HG03521 (cell line): ENCODE data around the gene KIFC3.
"Not testable (repeated sequence)": the region's sequence is repeated elsewhere in the genome, so short reads cannot be mapped to it uniquely, and the experiment has no call there.

Source experiments
- ATAC-seq: cut with Tn5 transposase; IDR thresholded peaks from one replicate; pipeline ENCODE4 v1.9.1; 2021; ENCODE audit warnings: mild to moderate bottlenecking, moderate library complexity; ENCODE audit not compliant: unreplicated experiment

The KIFC3 gene

DNA sequence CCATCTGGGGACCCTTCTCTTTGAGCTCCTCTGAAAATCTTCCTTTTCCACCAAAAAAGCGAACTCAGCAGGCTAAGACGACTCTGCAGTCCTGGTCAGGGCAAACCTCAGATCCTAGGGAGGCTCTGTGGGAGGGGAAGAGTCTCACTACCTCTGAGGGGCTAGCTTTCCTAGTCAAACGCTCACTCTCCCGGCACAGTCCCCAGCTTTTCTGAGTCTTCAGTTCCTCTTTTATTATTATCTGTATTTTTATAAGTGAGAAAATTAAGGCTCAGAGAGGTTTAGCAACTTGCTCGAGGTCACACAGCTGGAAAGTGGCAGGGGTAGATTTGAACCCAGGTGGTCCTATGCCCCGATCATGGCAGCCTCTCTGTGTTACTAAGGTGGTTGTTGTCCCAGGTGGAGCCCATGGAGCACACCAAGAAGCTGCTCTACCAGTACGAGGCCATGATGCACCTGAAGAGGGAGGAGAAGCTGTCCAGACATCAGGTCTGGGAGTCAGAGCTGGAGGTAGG, 75.8 kb downstream of the KIFC3 start:
- no peak for ATAC-seq

DNA sequence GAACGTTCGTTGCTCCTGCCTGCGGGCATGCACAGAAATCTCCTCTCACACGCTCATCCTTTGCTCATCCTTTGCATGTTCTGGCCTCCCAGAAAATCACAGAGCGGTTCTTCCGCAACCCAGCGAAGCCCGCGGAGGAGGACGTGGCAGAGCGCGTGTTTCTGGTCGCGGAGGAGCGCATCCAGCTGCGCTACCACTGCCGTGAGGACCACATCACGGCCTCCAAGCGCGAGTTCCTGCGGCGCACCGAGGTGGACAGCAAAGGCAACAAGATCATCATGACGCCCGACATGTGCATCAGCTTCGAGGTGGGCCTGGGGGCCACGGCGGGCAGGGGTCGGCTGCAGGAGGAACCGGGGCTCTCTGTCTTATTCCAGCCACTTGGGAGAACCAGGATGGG, 76.3 kb downstream of the KIFC3 start:
- no peak for ATAC-seq

DNA sequence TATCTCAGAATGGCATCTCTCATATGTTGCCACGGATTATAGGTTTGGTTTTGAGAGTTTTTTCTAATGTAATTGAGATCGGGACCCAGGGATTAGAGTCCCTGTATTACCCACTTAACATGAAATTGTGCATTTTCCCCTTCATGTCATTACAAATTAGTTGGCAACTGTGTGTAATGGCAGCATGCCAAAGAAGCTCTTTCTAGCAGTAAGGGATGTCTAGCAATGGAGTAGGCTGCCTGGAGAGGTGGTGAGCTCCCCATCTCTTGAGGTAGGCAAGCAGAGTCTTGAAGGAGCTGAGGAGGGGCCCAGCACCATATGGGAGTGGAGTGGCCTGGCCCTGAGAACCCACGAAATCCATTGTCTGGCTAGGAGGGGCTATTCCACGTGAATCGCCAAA, 76.7 kb downstream of the KIFC3 start:
- no peak for ATAC-seq

DNA sequence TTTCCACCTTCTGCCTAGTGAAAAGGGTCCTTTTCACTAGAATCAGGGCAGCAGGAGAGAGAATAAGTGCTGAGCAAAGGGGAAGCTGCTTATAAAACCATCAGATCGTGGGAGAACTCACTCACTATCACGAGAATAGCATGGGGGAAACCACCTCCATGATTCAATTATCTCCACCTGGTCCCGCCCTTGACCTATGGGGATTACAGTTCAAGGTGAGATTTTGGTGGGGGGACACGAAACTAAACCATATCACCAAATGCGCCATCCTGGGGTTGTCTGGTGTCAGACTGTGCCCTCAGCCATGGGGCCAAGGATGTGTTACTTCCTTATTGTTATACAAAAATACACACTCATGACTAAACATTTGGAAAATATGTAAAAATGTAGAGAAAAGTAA, 77.1 kb downstream of the KIFC3 start:
- no peak for ATAC-seq

DNA sequence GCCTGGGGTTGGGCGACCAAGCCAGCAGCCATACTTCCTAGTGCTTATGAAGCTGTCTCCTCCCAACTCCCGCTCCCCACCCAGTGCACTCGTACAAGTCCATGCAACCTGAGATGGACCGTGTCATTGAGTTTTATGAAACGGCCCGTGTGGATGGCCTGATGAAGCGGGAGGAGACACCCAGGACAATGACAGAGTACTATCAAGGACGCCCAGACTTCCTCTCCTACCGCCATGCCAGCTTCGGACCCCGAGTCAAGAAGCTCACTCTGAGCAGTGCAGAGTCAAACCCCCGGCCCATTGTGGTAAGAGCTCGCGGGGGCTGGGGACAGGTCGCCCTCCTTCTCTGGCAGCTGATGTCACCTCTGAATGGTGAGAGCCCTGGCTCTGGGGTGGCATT, 77.8 kb downstream of the KIFC3 start:
- no peak for ATAC-seq

DNA sequence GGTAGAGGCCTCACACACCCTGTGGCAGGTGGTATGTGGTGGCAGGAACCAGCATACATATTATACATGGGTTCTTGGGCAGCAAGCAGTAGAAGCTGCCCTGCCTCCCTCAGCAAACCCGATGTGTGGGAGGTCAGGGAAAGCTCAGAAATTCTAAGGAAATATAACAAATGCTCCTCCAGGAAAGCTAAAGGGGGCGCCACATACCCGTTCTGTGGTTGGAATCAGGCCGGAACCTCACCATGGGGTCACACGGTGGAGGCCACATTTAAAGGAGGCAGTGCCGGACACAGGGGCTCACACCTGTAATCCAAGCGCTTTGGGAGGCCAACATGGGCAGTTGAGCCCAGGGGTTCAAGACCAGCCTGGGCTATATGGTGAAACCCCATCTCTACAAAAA, 79.1 kb downstream of the KIFC3 start:
- ATAC-seq: no peak

DNA sequence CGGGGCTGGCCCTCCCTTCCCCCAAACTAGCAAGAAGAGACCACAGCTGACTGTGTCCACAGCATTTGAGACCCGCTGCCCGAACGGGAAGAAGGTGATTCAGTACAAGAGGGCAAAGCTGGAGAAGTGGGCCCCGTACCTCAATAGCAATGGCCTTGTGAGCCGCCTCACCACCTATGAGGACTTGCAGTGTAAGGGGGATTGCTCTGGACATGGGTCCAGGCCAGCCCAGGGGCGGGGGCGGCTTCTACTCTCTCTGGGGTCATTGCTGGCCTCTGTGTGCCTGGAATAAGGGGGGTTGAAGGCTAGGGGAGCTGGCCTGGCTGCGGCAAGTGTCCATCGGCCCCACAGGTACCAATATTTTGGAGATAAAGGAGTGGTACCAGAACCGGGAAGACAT, 79.6 kb downstream of the KIFC3 start:
- no peak for ATAC-seq

DNA sequence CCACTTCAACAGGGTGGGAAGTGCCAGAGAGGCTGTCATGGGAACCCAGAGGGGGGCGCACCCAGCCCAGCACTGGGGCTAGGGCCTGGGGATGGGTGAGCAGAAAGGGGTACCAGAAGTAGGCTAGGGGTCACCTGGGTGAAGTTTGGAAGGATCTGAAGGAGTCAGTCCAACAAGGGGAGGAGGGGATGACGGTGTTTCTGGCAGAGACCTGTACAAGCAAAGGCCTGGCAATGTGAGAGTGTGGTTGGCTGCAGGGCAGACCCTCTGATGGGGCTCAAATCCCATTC, 80.1 kb downstream of the KIFC3 start:
- ATAC-seq: no peak

DNA sequence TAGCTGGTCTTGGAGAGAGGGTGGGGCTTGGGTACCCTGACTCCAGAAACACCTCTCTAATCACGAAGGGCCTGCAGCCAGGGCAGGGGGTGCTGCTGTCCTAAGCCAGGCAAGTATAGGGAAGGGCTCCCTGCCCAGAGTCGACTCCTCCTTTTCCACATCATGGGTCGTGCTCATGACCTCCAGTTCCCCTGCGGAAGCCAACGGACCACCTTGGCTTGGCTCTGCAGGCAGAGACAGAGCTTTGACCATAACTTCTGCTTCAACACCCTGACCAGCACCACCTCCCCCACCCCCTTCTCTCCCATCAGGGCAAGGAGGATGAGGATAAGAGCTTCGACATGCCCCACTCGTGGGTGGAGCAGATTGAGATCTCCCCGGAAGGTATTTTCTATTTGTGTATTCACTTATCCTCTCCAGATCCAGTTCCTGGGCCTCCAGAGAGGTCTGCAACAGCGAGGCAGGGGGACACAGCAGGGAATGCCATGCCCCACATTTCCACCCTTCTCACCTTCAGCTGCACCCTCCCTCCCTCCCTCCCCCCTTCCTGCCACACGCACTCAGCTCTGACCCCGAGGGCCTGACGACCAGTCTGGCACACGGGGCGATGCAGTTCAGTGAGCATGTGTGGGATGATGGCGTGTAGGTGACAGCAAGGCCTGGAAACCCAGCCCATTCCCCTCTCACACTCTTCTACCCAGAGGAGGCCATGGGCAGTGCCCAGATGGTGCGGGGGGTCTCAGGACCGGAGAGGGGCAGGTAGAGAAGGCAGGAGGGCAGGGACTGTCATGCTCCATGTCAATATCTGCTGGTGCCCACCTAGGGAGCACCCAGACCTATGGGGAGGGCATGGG, 80.7 kb downstream of the KIFC3 start:
- ATAC-seq: no peak

DNA sequence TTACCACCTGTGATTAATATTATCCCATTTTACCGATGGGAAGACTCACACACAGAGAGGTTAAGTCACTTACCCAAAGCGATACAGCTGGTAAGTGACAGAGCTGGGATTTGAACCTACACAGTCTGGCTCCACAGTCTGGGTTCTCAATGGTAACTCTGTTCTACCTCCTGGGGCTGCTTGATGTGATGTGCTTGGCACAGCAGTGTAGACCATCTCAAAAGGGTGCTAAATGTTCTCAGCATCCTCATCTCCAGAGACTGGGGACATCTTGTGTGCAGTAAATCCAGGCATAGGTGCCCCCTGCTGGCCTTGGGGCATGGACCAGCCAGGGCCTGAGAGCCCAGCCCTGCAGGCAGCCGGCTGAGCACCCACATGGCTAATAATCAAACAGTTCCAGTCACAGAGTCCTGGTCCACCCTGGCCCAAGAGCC, 82.1 kb downstream of the KIFC3 start:
- ATAC-seq: no peak

DNA sequence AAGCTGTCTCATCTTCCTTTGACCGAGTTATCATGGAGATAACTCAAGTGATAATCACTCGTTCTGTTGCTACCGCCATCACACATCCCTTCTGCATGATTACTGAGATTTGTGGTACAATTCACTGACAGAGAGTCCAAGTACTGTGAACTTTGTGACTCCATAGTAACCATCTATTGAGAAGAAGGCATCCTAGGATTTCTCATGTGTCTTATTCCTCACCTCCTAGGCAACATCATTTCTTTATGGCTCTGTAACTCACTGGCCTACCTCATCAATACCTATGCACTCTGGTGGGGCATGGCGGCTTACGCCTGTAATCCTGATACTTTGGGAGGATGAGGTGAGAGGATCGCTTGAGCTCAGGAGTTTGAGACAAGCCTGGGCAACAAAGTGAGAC, 88.2 kb downstream of the KIFC3 start:
- ATAC-seq: no peak

DNA sequence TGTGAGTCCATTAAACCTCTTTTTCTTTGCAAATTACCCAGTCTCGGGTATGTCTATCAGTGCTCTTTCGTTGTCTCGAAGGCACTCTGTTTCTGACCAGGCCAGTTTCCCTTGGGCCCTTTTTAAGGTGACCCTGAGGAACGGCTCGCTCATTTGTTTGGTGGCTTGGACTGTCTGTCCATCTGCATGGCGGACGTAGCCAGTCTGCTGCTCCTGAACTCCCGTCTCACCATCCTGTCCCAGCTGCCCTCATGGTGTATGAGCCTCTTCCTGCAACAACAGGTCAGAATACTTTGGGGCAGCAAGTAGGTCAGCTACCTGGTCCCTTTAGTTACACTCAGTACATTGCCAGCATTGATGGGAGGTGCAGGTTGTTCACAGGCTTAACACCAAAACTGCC, 88.7 kb downstream of the KIFC3 start:
- ATAC-seq: no peak

DNA sequence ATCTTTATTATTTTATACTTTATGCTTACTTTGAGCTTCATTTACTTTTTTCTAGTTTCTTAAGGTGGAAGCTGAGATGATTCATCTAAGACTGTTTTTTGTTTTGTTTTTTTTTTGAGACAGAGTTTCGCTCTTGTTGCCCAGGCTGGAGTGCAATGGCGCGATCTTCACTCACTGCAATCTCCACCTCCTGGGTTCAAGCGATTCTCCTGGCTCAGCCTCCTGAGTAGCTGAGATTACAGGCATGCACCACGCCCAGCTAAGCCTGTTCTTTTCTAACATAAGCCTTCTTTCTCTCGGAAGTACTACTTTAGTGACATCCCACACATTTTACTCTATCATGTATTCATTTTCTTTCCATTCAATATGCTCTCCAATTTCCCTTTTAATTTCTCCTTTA, 89.7 kb downstream of the KIFC3 start:
- not testable (repeated sequence) for ATAC-seq

DNA sequence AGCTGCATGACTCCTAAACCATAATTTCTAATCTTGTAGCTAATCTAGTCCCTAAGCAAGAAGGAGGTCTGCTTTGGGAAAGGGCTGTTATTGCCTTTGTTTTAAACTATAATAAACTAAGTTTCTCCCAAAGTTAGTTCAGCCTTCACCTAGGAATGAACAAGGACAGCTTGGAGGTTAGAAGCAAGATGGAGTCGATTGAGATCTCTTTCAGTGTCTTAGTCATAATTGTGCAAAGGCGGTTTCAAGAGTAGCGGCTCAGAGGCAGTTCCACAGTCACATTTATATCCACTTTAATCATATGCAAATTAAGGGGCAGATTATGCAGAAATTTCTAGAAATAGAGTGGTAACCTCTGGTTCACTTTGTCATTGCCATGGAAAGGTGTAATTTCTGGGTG, 90.3 kb downstream of the KIFC3 start:
- no peak for ATAC-seq

DNA sequence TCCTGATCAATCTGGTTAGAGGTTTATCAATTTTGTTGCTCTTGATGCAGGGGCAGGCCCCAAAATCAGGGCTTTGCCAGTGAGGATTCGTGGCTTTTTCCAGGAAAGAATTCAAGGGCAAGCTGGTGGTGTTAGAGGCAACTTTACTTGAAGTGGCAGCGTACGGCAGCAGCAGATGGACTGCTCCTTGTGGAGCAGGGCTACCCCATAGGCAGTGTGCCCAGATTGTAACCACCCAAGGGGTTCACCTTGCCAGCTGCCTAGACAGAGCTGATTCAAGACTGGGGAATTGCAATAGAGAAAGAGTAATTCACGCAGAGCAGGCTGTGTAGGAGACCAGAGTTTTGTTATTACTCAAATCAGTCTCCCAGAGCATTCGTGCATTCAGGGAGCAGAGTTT, 90.9 kb downstream of the KIFC3 start:
- no peak for ATAC-seq

DNA sequence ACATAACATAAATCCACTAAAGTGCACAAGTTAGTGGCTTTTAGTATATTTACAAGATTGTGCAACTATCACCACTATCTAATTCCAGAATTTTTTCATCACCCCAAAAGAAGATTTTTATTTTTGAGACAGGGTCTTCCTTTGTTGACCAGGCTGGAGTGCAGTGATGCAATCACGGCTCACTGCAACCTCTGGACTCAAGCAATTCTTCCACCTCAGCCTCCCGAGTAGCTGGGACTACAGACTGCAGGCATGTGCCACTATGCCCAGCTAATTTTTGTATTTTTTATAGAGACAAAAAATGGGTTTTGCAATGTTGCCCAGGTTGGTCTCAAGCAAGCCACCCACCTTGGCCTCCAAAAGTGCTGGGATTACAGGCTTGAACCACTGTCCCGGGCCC, 92.6 kb downstream of the KIFC3 start:
- no peak for ATAC-seq
